Measurements from ENCODE around the gene CADPS2.
"Not testable (repeated sequence)": the region's sequence is repeated elsewhere in the genome, so short reads cannot be mapped to it uniquely, and the experiment has no call there.

Gene CADPS2

DNA sequence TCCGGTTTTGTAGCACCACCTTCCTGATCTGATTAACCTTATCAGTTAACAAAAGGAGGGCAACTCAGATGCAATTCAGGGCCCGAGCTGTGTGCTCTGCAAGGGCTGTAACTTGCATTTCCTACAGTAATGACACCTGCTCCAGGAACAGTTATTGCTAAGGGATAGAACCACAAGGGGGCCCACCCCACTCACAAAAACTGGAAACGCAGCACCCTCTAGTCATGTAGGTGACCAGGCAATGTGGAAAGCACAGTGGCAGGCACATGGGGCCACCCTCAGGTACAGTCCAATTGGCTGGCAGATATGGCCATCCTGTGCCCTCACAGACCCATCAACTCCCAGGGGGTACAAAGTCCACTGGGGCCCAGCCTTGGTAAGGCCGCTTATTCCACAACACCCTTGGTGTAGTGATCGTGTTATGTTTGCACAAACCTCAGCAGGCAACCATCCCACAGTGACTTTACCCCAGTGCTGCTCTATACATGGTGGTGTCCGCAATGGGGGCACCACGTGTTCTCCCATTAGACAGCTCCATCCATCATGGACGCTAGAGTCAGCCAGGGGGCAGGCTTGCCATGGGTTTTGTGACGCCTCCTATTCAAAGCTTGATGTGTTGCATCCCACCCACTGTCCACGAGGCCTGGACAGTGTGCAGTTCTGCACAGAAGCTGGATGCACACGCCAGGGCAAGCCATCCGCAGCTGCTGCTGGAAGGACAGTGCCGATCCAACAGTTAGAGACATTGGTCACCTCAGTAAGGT, 196.7 kb downstream of the CADPS2 start:
- TF ChIP-seq, protein P1, sequence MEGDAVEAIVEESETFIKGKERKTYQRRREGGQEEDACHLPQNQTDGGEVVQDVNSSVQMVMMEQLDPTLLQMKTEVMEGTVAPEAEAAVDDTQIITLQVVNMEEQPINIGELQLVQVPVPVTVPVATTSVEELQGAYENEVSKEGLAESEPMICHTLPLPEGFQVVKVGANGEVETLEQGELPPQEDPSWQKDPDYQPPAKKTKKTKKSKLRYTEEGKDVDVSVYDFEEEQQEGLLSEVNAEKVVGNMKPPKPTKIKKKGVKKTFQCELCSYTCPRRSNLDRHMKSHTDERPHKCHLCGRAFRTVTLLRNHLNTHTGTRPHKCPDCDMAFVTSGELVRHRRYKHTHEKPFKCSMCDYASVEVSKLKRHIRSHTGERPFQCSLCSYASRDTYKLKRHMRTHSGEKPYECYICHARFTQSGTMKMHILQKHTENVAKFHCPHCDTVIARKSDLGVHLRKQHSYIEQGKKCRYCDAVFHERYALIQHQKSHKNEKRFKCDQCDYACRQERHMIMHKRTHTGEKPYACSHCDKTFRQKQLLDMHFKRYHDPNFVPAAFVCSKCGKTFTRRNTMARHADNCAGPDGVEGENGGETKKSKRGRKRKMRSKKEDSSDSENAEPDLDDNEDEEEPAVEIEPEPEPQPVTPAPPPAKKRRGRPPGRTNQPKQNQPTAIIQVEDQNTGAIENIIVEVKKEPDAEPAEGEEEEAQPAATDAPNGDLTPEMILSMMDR (IDR thresholded peaks at IDR 0.05), result no peak
- no peak overlapping the region for H3K27ac ChIP-seq
- no peak overlapping the region for H3K4me3 ChIP-seq (ENCODE audit: low read depth in 1 of 2, low read length in 1 of 2)
- no peaks in the 10 kb centered on the region for H3K27me3 ChIP-seq
- H3K36me3 ChIP-seq, result no peaks in the 10 kb centered on the region
- H3K4me1 ChIP-seq (ENCODE audit: control insufficient read depth in 1 of 2, insufficient read depth in 1 of 2, low read depth in 1 of 2, low read length in 1 of 2), result no peaks in the 10 kb centered on the region
- no peaks in the 10 kb centered on the region for H3K9me3 ChIP-seq

DNA sequence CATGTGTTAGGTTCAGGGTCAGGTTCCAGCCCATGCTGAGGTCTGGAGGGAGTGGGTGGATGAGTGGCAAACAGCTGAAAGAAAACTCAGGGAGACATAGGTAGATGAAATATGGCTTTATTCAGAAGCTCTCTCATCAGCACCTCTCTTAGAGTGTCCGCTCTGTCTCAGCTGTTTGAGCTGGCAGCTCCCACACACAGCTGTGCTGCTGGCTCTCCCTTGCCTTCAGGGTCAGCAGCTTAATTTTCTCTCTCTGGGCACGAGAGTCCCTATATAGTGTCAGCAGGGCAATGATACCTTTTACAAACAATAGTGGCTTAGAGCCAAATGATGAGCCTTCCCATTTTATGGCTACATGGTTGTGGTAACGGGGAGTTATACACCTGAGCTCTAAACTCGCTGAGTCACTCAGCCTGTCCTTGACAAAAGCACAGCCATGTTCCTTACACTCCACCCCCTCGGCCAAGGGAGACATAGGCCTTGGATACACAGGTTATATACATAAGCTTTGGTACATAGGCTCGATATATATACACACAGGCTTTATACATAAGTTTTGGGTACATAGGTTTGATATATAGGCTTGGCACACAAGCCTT, 197.8 kb downstream of the CADPS2 start:
- H3K27me3 ChIP-seq, result no peaks in the 10 kb centered on the region
- no peak overlapping the region for H3K4me3 ChIP-seq (ENCODE audit: low read depth in 1 of 2, low read length in 1 of 2)
- H3K27ac ChIP-seq, result no peak overlapping the region
- TF ChIP-seq, protein P1 (IDR thresholded peaks at IDR 0.05), result no peak
- no peaks in the 10 kb centered on the region for H3K9me3 ChIP-seq
- H3K4me1 ChIP-seq (ENCODE audit: control insufficient read depth in 1 of 2, insufficient read depth in 1 of 2, low read depth in 1 of 2, low read length in 1 of 2), result no peaks in the 10 kb centered on the region
- H3K36me3 ChIP-seq, result no peaks in the 10 kb centered on the region

DNA sequence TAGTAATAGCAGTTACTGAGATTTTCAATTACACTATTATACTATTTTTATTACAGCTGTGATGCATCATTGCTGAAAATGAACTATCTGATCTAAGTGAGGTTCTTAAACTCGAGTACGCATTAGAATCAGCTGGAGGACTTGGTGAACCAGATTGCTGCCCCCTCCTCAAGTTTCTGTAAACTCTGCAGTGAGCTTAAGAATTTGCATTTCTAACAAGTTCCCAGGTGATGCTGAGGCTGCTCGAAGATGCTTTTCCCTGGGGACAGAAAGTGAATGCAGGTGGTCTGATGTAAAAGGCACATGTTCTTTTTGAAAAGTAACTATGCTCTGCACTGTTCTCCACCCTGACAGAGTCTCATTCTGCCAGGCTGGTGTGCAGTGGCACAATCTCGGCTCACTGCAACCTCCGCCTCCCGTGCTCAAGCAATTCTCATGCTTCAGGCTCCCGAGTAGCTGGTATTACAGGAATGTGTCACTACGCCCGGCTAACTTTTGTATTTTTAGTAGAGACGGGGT, 199.8 kb downstream of the CADPS2 start:
- Histone ChIP-seq H3K27ac (no peak overlapping the region), H3K4me1 (ENCODE audit: control insufficient read depth in 1 of 2, insufficient read depth in 1 of 2, low read depth in 1 of 2, low read length in 1 of 2) (no peaks in the 10 kb centered on the region), H3K4me3 (ENCODE audit: low read depth in 1 of 2, low read length in 1 of 2) (no peak overlapping the region), H3K9me3 (no peaks in the 10 kb centered on the region), H3K36me3 (no peaks in the 10 kb centered on the region), H3K27me3 (no peaks in the 10 kb centered on the region)
- TF ChIP-seq, protein P1 (IDR thresholded peaks at IDR 0.05), result no peak

DNA sequence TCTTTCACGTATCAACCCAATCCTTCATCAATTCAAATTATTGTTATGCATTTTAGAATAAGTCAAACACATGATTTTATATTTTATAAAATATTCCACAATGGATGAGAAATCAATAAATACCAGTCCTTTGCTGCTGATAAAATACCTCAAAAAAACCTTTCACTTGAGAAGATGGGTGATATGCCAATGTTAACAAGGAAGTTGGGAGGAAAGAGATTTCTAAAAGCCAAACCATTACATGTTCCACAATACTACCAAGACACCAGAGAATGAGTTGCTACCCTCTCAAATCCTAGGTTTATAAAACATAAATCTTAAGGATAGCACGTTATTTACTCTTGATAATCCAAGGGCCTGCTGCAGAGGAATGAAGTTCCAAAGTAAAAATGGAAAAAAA, 201.8 kb downstream of the CADPS2 start:
- Histone ChIP-seq H3K4me1 (ENCODE audit: control insufficient read depth in 1 of 2, insufficient read depth in 1 of 2, low read depth in 1 of 2, low read length in 1 of 2) (no peaks in the 10 kb centered on the region), H3K9me3 (no peaks in the 10 kb centered on the region), H3K27me3 (no peaks in the 10 kb centered on the region), H3K27ac (no peak overlapping the region), H3K4me3 (ENCODE audit: low read depth in 1 of 2, low read length in 1 of 2) (no peak overlapping the region), H3K36me3 (no peaks in the 10 kb centered on the region)
- TF ChIP-seq, protein P1 (IDR thresholded peaks at IDR 0.05), result no peak

DNA sequence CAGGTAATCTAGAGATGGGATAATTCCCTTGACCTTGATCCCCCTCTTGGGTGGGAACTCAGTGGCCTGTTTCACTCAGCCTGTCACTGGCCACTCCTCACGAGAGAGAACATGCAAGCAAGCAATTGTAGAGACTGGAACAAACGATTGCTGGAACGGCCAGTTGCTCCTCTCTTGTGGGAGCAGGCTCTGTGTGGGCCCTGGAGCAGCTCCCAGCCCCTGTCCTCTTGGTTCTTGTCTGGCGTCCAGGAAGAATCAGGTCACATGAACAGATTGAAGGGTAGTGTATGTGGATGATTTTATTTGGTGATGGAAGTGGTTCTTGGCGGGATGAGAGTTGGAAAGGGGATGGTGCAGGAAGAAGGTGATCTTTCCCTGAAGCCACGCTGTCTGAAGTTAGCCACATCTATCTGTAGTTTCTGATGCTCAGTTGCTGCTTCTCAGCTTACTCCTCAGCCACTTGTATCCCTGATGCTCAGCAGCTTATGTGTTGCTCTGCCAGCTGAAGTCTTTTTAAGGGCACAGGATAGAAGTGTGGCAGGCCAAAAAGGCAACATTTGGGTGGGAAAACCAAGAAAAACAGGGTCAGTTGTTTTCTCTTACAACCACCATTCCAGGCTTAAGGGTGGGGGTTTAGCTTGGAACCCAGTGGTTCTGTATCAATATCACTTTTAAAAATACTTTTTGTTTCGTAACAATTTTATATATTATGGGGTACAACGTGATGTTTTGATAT, 203.3 kb downstream of the CADPS2 start:
- Histone ChIP-seq H3K4me1 (ENCODE audit: control insufficient read depth in 1 of 2, insufficient read depth in 1 of 2, low read depth in 1 of 2, low read length in 1 of 2) (no peaks in the 10 kb centered on the region), H3K36me3 (no peaks in the 10 kb centered on the region), H3K27ac (no peak overlapping the region), H3K4me3 (ENCODE audit: low read depth in 1 of 2, low read length in 1 of 2) (no peak overlapping the region), H3K9me3 (no peaks in the 10 kb centered on the region), H3K27me3 (no peaks in the 10 kb centered on the region)
- TF ChIP-seq, protein P1 (IDR thresholded peaks at IDR 0.05), result no peak

DNA sequence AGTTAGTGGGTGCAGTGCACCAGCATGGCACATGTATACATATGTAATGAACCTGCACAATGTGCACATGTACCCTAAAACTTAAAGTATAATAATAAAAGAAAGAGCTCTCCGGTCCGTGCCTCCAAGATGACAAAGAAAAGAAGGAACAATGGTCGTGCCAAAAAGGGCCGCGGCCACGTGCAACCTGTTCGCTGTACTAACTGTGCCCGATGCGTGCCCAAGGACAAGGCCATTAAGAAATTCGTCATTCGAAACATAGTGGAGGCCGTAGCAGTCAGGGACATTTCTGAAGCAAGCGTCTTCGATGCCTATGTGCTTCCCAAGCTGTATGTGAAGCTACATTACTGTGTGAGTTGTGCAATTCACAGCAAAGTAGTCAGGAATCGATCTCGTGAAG, 205.1 kb downstream of the CADPS2 start:
- not testable (repeated sequence) for H3K4me1 ChIP-seq (ENCODE audit: control insufficient read depth in 1 of 2, insufficient read depth in 1 of 2, low read depth in 1 of 2, low read length in 1 of 2); H3K27me3 ChIP-seq; H3K9me3 ChIP-seq; H3K4me3 ChIP-seq (ENCODE audit: low read depth in 1 of 2, low read length in 1 of 2); H3K27ac ChIP-seq; H3K36me3 ChIP-seq
